ENCODE results near the gene CFAP74.

- TF ChIP-seq CTCF (IDR thresholded peaks at IDR 0.05) (no peak), POLR2A (IDR thresholded peaks at IDR 0.05) (no peak)
Measured at GRCh38 chr1:1929102-1929638, 74.4 kb downstream of the CFAP74 start.

All from heart left ventricle (tissue), 13 donors.